ENCODE data around the gene TAF9.

TAF9 gene

DNA sequence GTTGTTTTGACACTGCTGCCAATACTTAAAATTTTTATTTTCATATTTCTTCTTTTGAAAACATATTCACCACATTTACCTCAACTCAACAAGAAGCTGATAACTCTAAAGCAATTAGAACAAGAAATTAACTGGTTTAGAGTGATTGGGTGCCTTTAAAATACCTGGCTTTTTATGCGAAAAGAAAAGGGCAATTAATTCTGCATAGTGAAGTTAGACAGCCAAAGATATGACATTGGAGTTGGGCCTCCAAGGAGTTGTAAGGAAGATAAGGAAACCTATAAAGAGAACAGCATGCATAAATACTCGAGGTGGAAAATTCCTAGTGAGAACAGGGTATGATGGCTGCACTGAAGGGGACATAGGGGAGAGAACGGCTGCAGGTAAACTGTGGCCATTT is 9.6 kb downstream of the TAF9 start:
- Histone ChIP-seq H4K91ac (ENCODE audit: low read depth, low read length, poor library complexity) (no peak overlapping the region), H2BK12ac (ENCODE audit: low read length) (no peak overlapping the region), H2AFZ (ENCODE audit: low read length) (no peak overlapping the region), H2BK120ac (ENCODE audit: low read depth, low read length) (no peak overlapping the region), H3K4ac (ENCODE audit: low read length) (no peak overlapping the region), H2BK15ac (ENCODE audit: low read length) (no peak overlapping the region), H3K4me1 (ENCODE audit: control insufficient read depth in 2 of 2, insufficient read depth in 1 of 2, low read depth in 1 of 2, low read length in 2 of 2) (no peaks in the 10 kb centered on the region), H3K4me2 (ENCODE audit: insufficient read depth, low read length, poor library complexity, severe bottlenecking) (no peak overlapping the region), H3K9me3 (replicated peaks in 1 of 2; ENCODE audit: control insufficient read depth in 2 of 2, insufficient read depth in 1 of 2, low read depth in 1 of 2, low read length in 2 of 2) (no peaks in the 10 kb centered on the region), H3K27me3 (ENCODE audit: control insufficient read depth in 3 of 3, insufficient read depth in 3 of 3, low read depth in 1 of 3, low read length in 3 of 3) (no peaks in the 10 kb centered on the region), H3K36me3 (replicated peaks in 1 of 2; ENCODE audit: control insufficient read depth in 2 of 2, insufficient read depth in 2 of 2, low read length in 2 of 2) (peaks cover 6 to 72% of the 10 kb centered on the region in 2 donors), H2BK5ac (ENCODE audit: low read length) (no peak overlapping the region), H3K9ac (ENCODE audit: low read depth, low read length, poor library complexity) (no peak overlapping the region), H3K14ac (ENCODE audit: low read length) (no peak overlapping the region), H4K8ac (ENCODE audit: low read depth, low read length) (no peak overlapping the region), H3K27ac (replicated peaks; ENCODE audit: low read length) (no peak overlapping the region), H3K23ac (ENCODE audit: low read depth, low read length, poor library complexity) (no peak overlapping the region), H3K79me1 (ENCODE audit: low read depth, low read length) (no peaks in the 10 kb centered on the region), H3K4me3 (ENCODE audit: low read length in 2 of 2) (no peak overlapping the region), H3K18ac (ENCODE audit: low read length) (no peak overlapping the region), H2AK5ac (ENCODE audit: low read depth, low read length) (no peak overlapping the region)
- WGBS, 2 donors (ENCODE audit: extremely low coverage in 2 of 2, insufficient read length in 2 of 2, insufficient replicate concordance in 1 of 2), result no CpG with 5 or more reads among the region's 3 CpGs
- no peak for DNase-seq (ENCODE audit: low spot score)

DNA sequence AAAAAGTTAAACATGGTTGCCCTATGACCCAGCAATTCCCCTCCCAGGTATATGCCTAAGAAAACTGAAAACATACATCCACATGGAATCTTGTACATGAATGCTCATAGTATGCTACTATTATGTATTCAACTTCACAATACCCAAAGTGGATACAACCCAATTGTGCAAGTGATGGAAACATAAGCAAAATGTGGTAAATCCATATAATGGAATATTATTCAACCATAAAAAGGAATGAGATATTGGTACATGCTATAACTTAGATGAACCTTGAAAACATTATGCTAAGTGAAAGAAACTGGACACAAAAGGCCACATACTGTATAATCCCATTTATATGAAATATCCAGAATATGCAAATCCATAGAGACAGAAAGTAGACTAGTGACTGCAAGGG is 18.7 kb downstream of the TAF9 start:
- H3K4me2 ChIP-seq (ENCODE audit: insufficient read depth, low read length, poor library complexity, severe bottlenecking), result no peak overlapping the region
- H4K8ac ChIP-seq (ENCODE audit: low read depth, low read length), result no peak overlapping the region

DNA sequence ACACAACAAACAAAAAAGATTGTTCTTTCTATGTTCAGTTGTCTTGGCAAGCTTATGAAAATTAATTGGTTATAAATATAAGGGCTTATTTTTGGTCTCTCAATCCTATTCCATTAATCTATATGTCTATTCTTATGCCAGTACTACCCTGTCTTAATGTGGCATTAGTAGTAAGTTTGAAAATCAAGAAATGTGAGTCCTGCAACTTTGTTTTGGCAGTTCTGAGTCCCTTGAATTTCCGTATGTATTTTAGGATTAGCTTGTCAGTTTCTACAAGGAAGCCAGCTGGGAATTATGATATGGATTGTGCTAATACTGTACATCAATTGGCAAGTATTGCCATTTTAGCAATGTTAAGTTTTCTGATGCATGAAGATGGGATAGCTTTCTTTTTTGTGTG is 26.2 kb downstream of the TAF9 start:
- no CpG with 5 or more reads among the region's 1 CpG for WGBS, 2 donors (ENCODE audit: extremely low coverage in 2 of 2, insufficient read length in 2 of 2, insufficient replicate concordance in 1 of 2)
- no peak overlapping the region for H3K9ac ChIP-seq (ENCODE audit: low read depth, low read length, poor library complexity)
- no peak overlapping the region for H3K14ac ChIP-seq (ENCODE audit: low read length)
- no peak overlapping the region for H4K91ac ChIP-seq (ENCODE audit: low read depth, low read length, poor library complexity)
- no peaks in the 10 kb centered on the region for H3K36me3 ChIP-seq (replicated peaks in 1 of 2; ENCODE audit: control insufficient read depth in 2 of 2, insufficient read depth in 2 of 2, low read length in 2 of 2)
- DNase-seq (ENCODE audit: low spot score), result no peak
- H2AK5ac ChIP-seq (ENCODE audit: low read depth, low read length), result no peak overlapping the region
- H3K4me3 ChIP-seq (ENCODE audit: low read length in 2 of 2), result no peak overlapping the region
- H3K27me3 ChIP-seq (ENCODE audit: control insufficient read depth in 3 of 3, insufficient read depth in 3 of 3, low read depth in 1 of 3, low read length in 3 of 3), result no peaks in the 10 kb centered on the region
- no peak overlapping the region for H2BK12ac ChIP-seq (ENCODE audit: low read length)
- no peak overlapping the region for H3K18ac ChIP-seq (ENCODE audit: low read length)
- H3K4me1 ChIP-seq (ENCODE audit: control insufficient read depth in 2 of 2, insufficient read depth in 1 of 2, low read depth in 1 of 2, low read length in 2 of 2), result no peaks in the 10 kb centered on the region
- H3K27ac ChIP-seq (replicated peaks; ENCODE audit: low read length), result no peak overlapping the region
- H2BK120ac ChIP-seq (ENCODE audit: low read depth, low read length), result no peak overlapping the region
- H3K9me3 ChIP-seq (replicated peaks in 1 of 2; ENCODE audit: control insufficient read depth in 2 of 2, insufficient read depth in 1 of 2, low read depth in 1 of 2, low read length in 2 of 2), result peaks cover 0 to 1% of the 10 kb centered on the region in 2 donors
- no peaks in the 10 kb centered on the region for H3K79me1 ChIP-seq (ENCODE audit: low read depth, low read length)
- H3K23ac ChIP-seq (ENCODE audit: low read depth, low read length, poor library complexity), result no peak overlapping the region
- no peak overlapping the region for H2AFZ ChIP-seq (ENCODE audit: low read length)
- no peak overlapping the region for H4K8ac ChIP-seq (ENCODE audit: low read depth, low read length)
- H2BK5ac ChIP-seq (ENCODE audit: low read length), result no peak overlapping the region
- no peak overlapping the region for H2BK15ac ChIP-seq (ENCODE audit: low read length)
- H3K4me2 ChIP-seq (ENCODE audit: insufficient read depth, low read length, poor library complexity, severe bottlenecking), result no peak overlapping the region
- H3K4ac ChIP-seq (ENCODE audit: low read length), result no peak overlapping the region

More for the DNA sequence above, 18.7 kb downstream of the TAF9 start:
- Histone ChIP-seq H2BK12ac (ENCODE audit: low read length) (no peak overlapping the region), H3K4me3 (ENCODE audit: low read length in 2 of 2) (no peak overlapping the region), H2BK15ac (ENCODE audit: low read length) (no peak overlapping the region), H3K27me3 (ENCODE audit: control insufficient read depth in 3 of 3, insufficient read depth in 3 of 3, low read depth in 1 of 3, low read length in 3 of 3) (no peaks in the 10 kb centered on the region), H3K23ac (ENCODE audit: low read depth, low read length, poor library complexity) (no peak overlapping the region), H3K4ac (ENCODE audit: low read length) (no peak overlapping the region), H3K9me3 (replicated peaks in 1 of 2; ENCODE audit: control insufficient read depth in 2 of 2, insufficient read depth in 1 of 2, low read depth in 1 of 2, low read length in 2 of 2) (no peaks in the 10 kb centered on the region), H3K27ac (replicated peaks; ENCODE audit: low read length) (no peak overlapping the region), H3K36me3 (replicated peaks in 1 of 2; ENCODE audit: control insufficient read depth in 2 of 2, insufficient read depth in 2 of 2, low read length in 2 of 2) (peaks cover 6 to 57% of the 10 kb centered on the region in 2 donors), H4K91ac (ENCODE audit: low read depth, low read length, poor library complexity) (no peak overlapping the region), H3K14ac (ENCODE audit: low read length) (no peak overlapping the region), H2BK5ac (ENCODE audit: low read length) (no peak overlapping the region), H3K79me1 (ENCODE audit: low read depth, low read length) (no peaks in the 10 kb centered on the region), H2AFZ (ENCODE audit: low read length) (no peak overlapping the region), H2AK5ac (ENCODE audit: low read depth, low read length) (no peak overlapping the region), H3K4me1 (ENCODE audit: control insufficient read depth in 2 of 2, insufficient read depth in 1 of 2, low read depth in 1 of 2, low read length in 2 of 2) (no peaks in the 10 kb centered on the region), H3K9ac (ENCODE audit: low read depth, low read length, poor library complexity) (no peak overlapping the region), H3K18ac (ENCODE audit: low read length) (no peak overlapping the region), H2BK120ac (ENCODE audit: low read depth, low read length) (no peak overlapping the region)
- DNase-seq (ENCODE audit: low spot score), result no peak

DNA sequence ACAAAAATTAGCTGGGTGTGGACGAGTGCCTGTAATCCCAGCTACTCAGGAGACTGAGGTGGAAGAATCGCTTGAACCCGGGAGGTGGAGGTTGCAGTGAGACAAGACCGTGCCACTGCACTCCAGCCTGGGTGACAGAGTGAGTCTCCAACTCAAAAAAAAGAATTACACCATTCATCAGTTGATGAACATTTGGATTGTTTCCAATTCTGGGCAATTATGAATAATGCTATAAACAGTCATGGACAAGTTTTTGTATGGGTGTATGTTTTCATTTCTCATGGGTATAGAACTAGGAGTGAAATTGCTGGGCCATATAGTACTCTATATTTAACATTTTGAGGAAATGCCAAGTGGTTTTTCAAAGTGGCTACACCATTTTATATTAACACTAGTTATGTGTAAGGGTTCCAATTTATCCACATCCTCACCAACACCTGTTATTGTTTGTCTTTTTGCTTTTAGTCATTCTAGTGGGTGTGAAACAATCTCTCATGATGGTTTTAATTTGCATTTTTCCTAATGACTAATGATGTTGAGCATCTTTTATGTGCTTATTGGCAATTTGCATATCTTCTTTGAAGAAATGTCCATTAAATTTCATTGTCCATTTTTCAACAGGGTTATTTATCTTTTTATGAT is 27.7 kb downstream of the TAF9 start:
- H2AK5ac ChIP-seq (ENCODE audit: low read depth, low read length), result no peak overlapping the region
- no peak overlapping the region for H2BK15ac ChIP-seq (ENCODE audit: low read length)
- H3K9me3 ChIP-seq (replicated peaks in 1 of 2; ENCODE audit: control insufficient read depth in 2 of 2, insufficient read depth in 1 of 2, low read depth in 1 of 2, low read length in 2 of 2), result peaks cover 0 to 1% of the 10 kb centered on the region in 2 donors
- no peak overlapping the region for H2BK120ac ChIP-seq (ENCODE audit: low read depth, low read length)
- no peak overlapping the region for H3K4me2 ChIP-seq (ENCODE audit: insufficient read depth, low read length, poor library complexity, severe bottlenecking)
- H3K14ac ChIP-seq (ENCODE audit: low read length), result no peak overlapping the region
- H3K27ac ChIP-seq (replicated peaks; ENCODE audit: low read length), result no peak overlapping the region
- H3K4me3 ChIP-seq (ENCODE audit: low read length in 2 of 2), result no peak overlapping the region
- H4K91ac ChIP-seq (ENCODE audit: low read depth, low read length, poor library complexity), result no peak overlapping the region
- no peak overlapping the region for H2AFZ ChIP-seq (ENCODE audit: low read length)
- no peak overlapping the region for H3K23ac ChIP-seq (ENCODE audit: low read depth, low read length, poor library complexity)
- no peak overlapping the region for H3K9ac ChIP-seq (ENCODE audit: low read depth, low read length, poor library complexity)
- H2BK12ac ChIP-seq (ENCODE audit: low read length), result no peak overlapping the region
- H3K4ac ChIP-seq (ENCODE audit: low read length), result no peak overlapping the region
- no peak for DNase-seq (ENCODE audit: low spot score)
- H2BK5ac ChIP-seq (ENCODE audit: low read length), result no peak overlapping the region
- H3K27me3 ChIP-seq (ENCODE audit: control insufficient read depth in 3 of 3, insufficient read depth in 3 of 3, low read depth in 1 of 3, low read length in 3 of 3), result no peaks in the 10 kb centered on the region
- no peaks in the 10 kb centered on the region for H3K79me1 ChIP-seq (ENCODE audit: low read depth, low read length)
- no peak overlapping the region for H3K18ac ChIP-seq (ENCODE audit: low read length)
- H3K36me3 ChIP-seq (replicated peaks in 1 of 2; ENCODE audit: control insufficient read depth in 2 of 2, insufficient read depth in 2 of 2, low read length in 2 of 2), result no peaks in the 10 kb centered on the region
- no peaks in the 10 kb centered on the region for H3K4me1 ChIP-seq (ENCODE audit: control insufficient read depth in 2 of 2, insufficient read depth in 1 of 2, low read depth in 1 of 2, low read length in 2 of 2)
- WGBS, 2 donors (ENCODE audit: extremely low coverage in 2 of 2, insufficient read length in 2 of 2, insufficient replicate concordance in 1 of 2), result no CpG with 5 or more reads among the region's 4 CpGs
- H4K8ac ChIP-seq (ENCODE audit: low read depth, low read length), result no peak overlapping the region
